Adrenal gland (tissue), 5 donors: ENCODE measurements around the gene ELMO3.

ENCODE experiments used
- POLR2A ChIP-seq, 2 donors: fragments of 450-650 bp; IDR thresholded peaks; one replicate each; pipeline ENCODE4 v1.6.1; 2017; ENCODE audit warnings: antibody characterized with exemption in 2 of 2, mild to moderate bottlenecking in 2 of 2, moderate library complexity in 1 of 2
- TF ChIP-seq, protein P1 (sequence below), 6 experiments: fragments of 450-650 bp in 4 of 6; fragments of 200-600 bp in 2 of 6; sonication (generic) in 1 of 6; IDR thresholded peaks; 1 replicate in 5 of 6; 2 replicates in 1 of 6; pipeline versions ENCODE4 v1.5.1 to v1.8.0; 2016 to 2021; ENCODE audit warnings: antibody characterized with exemption in 6 of 6, mild to moderate bottlenecking in 2 of 6, moderate library complexity in 1 of 6
- donor health status: DM: no; HTN: no; CAD: no.

DNA sequence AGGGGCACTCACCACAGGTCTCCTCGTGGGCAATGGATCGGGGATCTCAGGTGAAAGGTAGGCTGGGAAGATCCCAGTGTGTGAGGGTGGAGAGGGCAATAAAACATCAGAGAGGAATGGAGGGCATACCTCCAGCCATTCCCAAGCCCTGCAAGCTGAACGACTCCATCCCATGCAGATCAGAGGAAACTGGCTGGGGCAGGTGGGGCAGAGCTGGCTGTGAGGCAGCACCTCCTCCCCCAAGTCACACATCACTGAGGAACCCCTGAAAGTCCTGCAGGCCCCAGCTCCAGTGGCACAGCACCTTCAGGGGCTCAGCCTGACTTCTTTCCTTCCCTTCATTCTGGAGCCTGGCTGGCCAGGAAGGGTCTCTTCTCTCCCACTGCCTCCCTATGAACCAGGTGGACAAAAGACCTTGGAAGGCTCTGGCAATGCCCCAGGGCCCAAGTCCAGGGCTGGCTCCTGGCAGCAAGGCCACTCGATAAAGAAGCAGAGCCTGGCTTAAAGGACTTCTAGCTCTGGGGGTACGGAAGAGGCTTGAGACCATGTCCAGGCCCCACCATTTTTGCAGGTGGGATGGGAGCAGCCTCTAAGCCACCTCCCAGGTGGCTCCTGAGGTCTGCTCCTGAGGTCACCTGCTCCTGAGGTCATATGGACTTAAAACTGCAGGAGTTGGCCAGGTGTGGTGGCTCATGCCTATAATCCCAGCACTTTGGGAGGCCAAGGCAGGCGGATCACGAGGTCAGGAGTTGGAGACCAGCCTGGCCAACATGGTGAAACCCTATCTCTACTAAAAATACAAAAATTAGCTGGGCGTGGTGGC, 14.5 kb downstream of the ELMO3 start:
- TF ChIP-seq, protein P1, sequence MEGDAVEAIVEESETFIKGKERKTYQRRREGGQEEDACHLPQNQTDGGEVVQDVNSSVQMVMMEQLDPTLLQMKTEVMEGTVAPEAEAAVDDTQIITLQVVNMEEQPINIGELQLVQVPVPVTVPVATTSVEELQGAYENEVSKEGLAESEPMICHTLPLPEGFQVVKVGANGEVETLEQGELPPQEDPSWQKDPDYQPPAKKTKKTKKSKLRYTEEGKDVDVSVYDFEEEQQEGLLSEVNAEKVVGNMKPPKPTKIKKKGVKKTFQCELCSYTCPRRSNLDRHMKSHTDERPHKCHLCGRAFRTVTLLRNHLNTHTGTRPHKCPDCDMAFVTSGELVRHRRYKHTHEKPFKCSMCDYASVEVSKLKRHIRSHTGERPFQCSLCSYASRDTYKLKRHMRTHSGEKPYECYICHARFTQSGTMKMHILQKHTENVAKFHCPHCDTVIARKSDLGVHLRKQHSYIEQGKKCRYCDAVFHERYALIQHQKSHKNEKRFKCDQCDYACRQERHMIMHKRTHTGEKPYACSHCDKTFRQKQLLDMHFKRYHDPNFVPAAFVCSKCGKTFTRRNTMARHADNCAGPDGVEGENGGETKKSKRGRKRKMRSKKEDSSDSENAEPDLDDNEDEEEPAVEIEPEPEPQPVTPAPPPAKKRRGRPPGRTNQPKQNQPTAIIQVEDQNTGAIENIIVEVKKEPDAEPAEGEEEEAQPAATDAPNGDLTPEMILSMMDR (IDR thresholded peaks at IDR 0.05) = no peak
- TF ChIP-seq POLR2A (IDR thresholded peaks at IDR 0.05) = no peak
